H1 (cell line): ENCODE measurements around the gene FAM98C. TPM values are rescaled to one million over a fixed set of nuclear protein-coding genes. Genes with fewer than 3 reads are reported as not detected.

ENCODE experiments used
- CTCF ChIA-PET: fragments of 300-600 bp; sonication (Branson Sonifier 250); formaldehyde crosslinking; loops from one replicate; lab custom pipeline; 2021; ENCODE audit not compliant: partially characterized antibody; lab: Charles Lee
- POLR2A ChIA-PET: fragments of 300-600 bp; sonication (Branson Sonifier 250); formaldehyde crosslinking; loops from one replicate; lab custom pipeline; 2021; ENCODE audit warnings: inconsistent platforms; ENCODE audit not compliant: partially characterized antibody; lab: Charles Lee
- DNase-seq, 2 experiments: peaks; one replicate each; pipeline versions ENCODE4 v3.0.0 to v3.0.0-alpha.2; 2010 to 2022; ENCODE audit warnings: low spot score in 2 of 2, low read depth in 1 of 2, mixed read lengths in 1 of 2
- FAIRE-seq: peaks from 2 replicates; lab custom pipeline; 2011; peaks lifted over from hg19 to GRCh38; lab: Jason Lieb, UNC
- H2AFZ ChIP-seq: 2 replicates; pipeline ENCODE4 v1.8.1; 2012; ENCODE audit warnings: low read length, inconsistent platforms
- H2AK5ac ChIP-seq: 2 replicates; pipeline ENCODE4 v1.6.1; 2013; ENCODE audit warnings: low read depth, low read length
- H2BK120ac ChIP-seq: replicated peaks from 2 replicates; pipeline ENCODE3; 2013; ENCODE audit warnings: low read depth, low read length, inconsistent platforms
- H2BK12ac ChIP-seq: 2 replicates; pipeline ENCODE4 v1.6.1; 2013; ENCODE audit warnings: low read depth, low read length
- H2BK15ac ChIP-seq: 2 replicates; pipeline ENCODE4 v1.6.1; 2013; ENCODE audit warnings: low read length
- H2BK20ac ChIP-seq: 2 replicates; pipeline ENCODE4 v1.6.1; 2013; ENCODE audit warnings: low read length
- H2BK5ac ChIP-seq: 2 replicates; pipeline ENCODE4 v1.6.1; 2013; ENCODE audit warnings: low read depth, low read length
- H3K14ac ChIP-seq: 2 replicates; pipeline ENCODE4 v1.6.1; 2013; ENCODE audit warnings: inconsistent platforms; ENCODE audit not compliant: insufficient read length
- H3K18ac ChIP-seq: 2 replicates; pipeline ENCODE4 v1.6.1; 2013; ENCODE audit warnings: low read length; ENCODE audit errors: extremely low read depth
- H3K23ac ChIP-seq: 2 replicates; pipeline ENCODE4 v1.6.1; 2013; ENCODE audit warnings: inconsistent platforms; ENCODE audit not compliant: insufficient read length
- H3K23me2 ChIP-seq: 2 replicates; pipeline ENCODE4 v1.6.1; 2013; ENCODE audit warnings: low read depth, low read length
- H3K27ac ChIP-seq: 2 replicates; pipeline ENCODE4 v1.6.1; 2011; ENCODE audit warnings: low read depth, low read length, inconsistent platforms
- H3K27me3 ChIP-seq, 4 experiments: replicated peaks in 1 of 4; 1 replicate in 1 of 4; 2 replicates in 3 of 4; pipeline versions ENCODE4 v1.6.1 to v1.8.1; 2011 to 2013; ENCODE audit warnings: low read length in 3 of 4, mild to moderate bottlenecking in 3 of 4, inconsistent platforms in 2 of 4, mixed read lengths in 2 of 4, moderate library complexity in 1 of 4; ENCODE audit not compliant: control insufficient read depth in 3 of 4, insufficient read depth in 3 of 4; ENCODE audit errors: extremely low read depth in 1 of 4
- H3K36me3 ChIP-seq, 4 experiments: 2 replicates each; pipeline versions ENCODE4 v1.6.1 to v1.8.1; 2011 to 2013; ENCODE audit warnings: mild to moderate bottlenecking in 4 of 4, low read length in 3 of 4, moderate library complexity in 2 of 4, control low read depth in 1 of 4, inconsistent platforms in 1 of 4; ENCODE audit not compliant: insufficient read depth in 4 of 4, control insufficient read depth in 2 of 4
- H3K4ac ChIP-seq: replicated peaks from 2 replicates; pipeline ENCODE3; 2013; ENCODE audit warnings: low read length, low read depth, mixed read lengths, inconsistent platforms; ENCODE audit not compliant: insufficient read length
- H3K4me1 ChIP-seq, 4 experiments: replicated peaks in 1 of 4; 1 replicate in 1 of 4; 2 replicates in 3 of 4; pipeline versions ENCODE4 v1.6.1 to v1.8.1; 2011 to 2013; ENCODE audit warnings: low read length in 3 of 4, inconsistent platforms in 2 of 4, mixed read lengths in 1 of 4; ENCODE audit not compliant: insufficient read depth in 4 of 4, control insufficient read depth in 3 of 4
- H3K4me2 ChIP-seq, 2 experiments: 2 replicates each; pipeline versions ENCODE4 v1.6.1 to v1.8.1; 2011 to 2013; ENCODE audit warnings: low read depth in 2 of 2, low read length in 2 of 2, control low read depth in 1 of 2, inconsistent platforms in 1 of 2, mild to moderate bottlenecking in 1 of 2; ENCODE audit not compliant: insufficient read depth in 1 of 2
- H3K4me3 ChIP-seq, 4 experiments: fragments of 200-600, 300-600 bp in 1 of 4; sonication (generic), shearing (Covaris generic), sonication (Bioruptor Twin) in 1 of 4; 2 replicates each; pipeline versions ENCODE4 v1.5.1 to v1.8.1; 2011 to 2016; ENCODE audit warnings: low read length in 4 of 4, low read depth in 3 of 4, control low read depth in 2 of 4, inconsistent platforms in 2 of 4, mild to moderate bottlenecking in 2 of 4, mixed read lengths in 1 of 4, moderate library complexity in 1 of 4; ENCODE audit not compliant: insufficient read depth in 2 of 4; ENCODE audit errors: extremely low read depth in 1 of 4
- H3K56ac ChIP-seq: replicated peaks from 2 replicates; pipeline ENCODE3; 2013; ENCODE audit warnings: low read depth, mild to moderate bottlenecking, mixed read lengths, low read length, inconsistent platforms; ENCODE audit not compliant: insufficient read length
- H3K79me1 ChIP-seq: 2 replicates; pipeline ENCODE4 v1.6.1; 2013; ENCODE audit warnings: low read depth, low read length, control low read depth
- H3K79me2 ChIP-seq, 2 experiments: 2 replicates each; pipeline versions ENCODE4 v1.6.1 to v1.8.1; 2012 to 2013; ENCODE audit warnings: low read length in 2 of 2, mild to moderate bottlenecking in 2 of 2, inconsistent platforms in 1 of 2; ENCODE audit not compliant: insufficient read depth in 2 of 2, control insufficient read depth in 1 of 2
- H3K9ac ChIP-seq, 4 experiments: replicated peaks in 1 of 4; 1 replicate in 1 of 4; 2 replicates in 3 of 4; pipeline versions ENCODE4 v1.6.1 to v1.8.1; 2011 to 2013; ENCODE audit warnings: low read depth in 3 of 4, low read length in 3 of 4, control low read depth in 2 of 4, mild to moderate bottlenecking in 2 of 4, moderate library complexity in 2 of 4, inconsistent platforms in 1 of 4; ENCODE audit errors: extremely low read depth in 1 of 4
- H3K9me3 ChIP-seq, 2 experiments: 2 replicates each; pipeline versions ENCODE4 v1.6.1 to v1.8.1; 2012 to 2013; ENCODE audit warnings: mild to moderate bottlenecking in 2 of 2, moderate library complexity in 2 of 2, control low read depth in 1 of 2, inconsistent platforms in 1 of 2, low read depth in 1 of 2, low read length in 1 of 2, mixed read lengths in 1 of 2; ENCODE audit not compliant: insufficient read depth in 2 of 2
- H4K20me1 ChIP-seq, 2 experiments: replicated peaks in 1 of 2; 2 replicates each; pipeline versions ENCODE3 to v1.8.1; 2011 to 2013; ENCODE audit warnings: inconsistent platforms in 2 of 2, low read length in 2 of 2, mild to moderate bottlenecking in 1 of 2; ENCODE audit not compliant: insufficient read depth in 2 of 2, control insufficient read depth in 1 of 2
- H4K5ac ChIP-seq: 2 replicates; pipeline ENCODE4 v1.6.1; 2013; ENCODE audit warnings: low read length, low read depth, mixed read lengths, inconsistent platforms; ENCODE audit not compliant: insufficient read length
- H4K8ac ChIP-seq: 2 replicates; pipeline ENCODE4 v1.8.0; 2013; ENCODE audit warnings: mild to moderate bottlenecking, moderate library complexity, low read length, inconsistent platforms; ENCODE audit not compliant: insufficient read depth; ENCODE audit errors: extremely low read depth
- H4K91ac ChIP-seq: replicated peaks from 2 replicates; pipeline ENCODE3; 2013; ENCODE audit warnings: low read length, mixed read lengths, inconsistent platforms; ENCODE audit not compliant: insufficient read length
- GTF2F1 ChIP-seq: IDR thresholded peaks from 2 replicates; pipeline ENCODE4 v1.6.1; 2012; ENCODE audit warnings: low read depth, low read length, improper control_type of control experiment, borderline replicate concordance
- TEAD4 ChIP-seq: IDR thresholded peaks from 2 replicates; pipeline ENCODE4 v1.6.1; 2012; ENCODE audit warnings: low read depth, low read length, inconsistent platforms, mixed read lengths
- WGBS, 2 experiments: shearing (Covaris generic) in 1 of 2; methylation state at CpG; one replicate each; pipeline versions ENCODE4 v1.1.6 to v1.1.7; 2013 to 2015; ENCODE audit warnings: low lambda C conversion rate in 2 of 2, mixed read lengths in 2 of 2, inconsistent platforms in 1 of 2, low coverage in 1 of 2, missing lambda C conversion rate in 1 of 2; ENCODE audit not compliant: insufficient replicate concordance in 2 of 2, insufficient coverage in 1 of 2, insufficient read length in 1 of 2; ENCODE audit errors: extremely low coverage in 1 of 2, missing lambda C conversion rate in 1 of 2; 5-methylcytosine and 5-hydroxymethylcytosine counted together
- polyA plus RNA-seq, 7 experiments: library from polyadenylated mRNA; depleted of rRNA in 3 of 7; stranded (reverse) in 5 of 7; unstranded in 2 of 7; fragments of >200 nt in 5 of 7; fragments of 200-250 nt in 2 of 7; gene quantifications; 1 replicate in 5 of 7; 2 replicates in 1 of 7; 4 replicates in 1 of 7; pipeline versions ENCODE4 v1.2.1 to v1.2.3, GENCODE V29; 2011 to 2013; ENCODE audit warnings: missing spikeins in 2 of 7, mixed read lengths in 2 of 7
- total RNA-seq: library from RNA; stranded (reverse); fragmentation: NEBNext Ultra II Directional; extraction: Animal tissue kit (Norgen Biotek cat#: 25700); gene quantifications from 2 replicates; pipeline ENCODE4 v1.2.1, GENCODE V29; 2021

The FAM98C gene
- total and polyA plus RNA-seq, 2 of the 8 experiments (the other 6 are each of a cell fraction or from before 2014, with no cell fraction given) = 6.1 to 9.4 TPM

DNA sequence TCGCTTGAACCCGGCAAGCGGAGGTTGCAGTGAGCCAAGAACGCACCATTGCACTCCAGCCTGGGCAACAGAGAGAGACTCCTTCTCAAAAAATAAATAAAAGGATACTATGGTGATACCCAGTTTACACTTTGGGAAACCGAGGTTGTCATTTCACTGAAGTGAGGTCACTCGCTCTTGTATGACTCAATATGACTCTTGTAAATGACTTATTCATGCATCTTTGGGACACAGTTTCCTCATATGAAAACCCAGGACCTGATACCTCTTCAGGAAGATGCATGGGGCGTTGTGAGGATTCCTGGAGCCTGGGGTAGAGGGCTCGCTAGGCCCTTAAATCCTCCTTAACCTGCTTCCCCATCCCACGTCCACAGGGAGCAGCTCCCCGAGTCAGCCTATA lies 24.0 kb upstream of the FAM98C start:
- Histone ChIP-seq H2AFZ (no peak overlapping the region), H3K27me3 (no peaks in the 10 kb centered on the region), H2BK20ac (no peak overlapping the region), H3K4ac (no peak overlapping the region), H3K56ac (no peak overlapping the region), H3K23ac (no peak overlapping the region), H3K23me2 (peaks cover 7% of the 10 kb centered on the region; the same call in 1 of the 2 replicates), H4K20me1 (peaks cover 3 to 15% of the 10 kb centered on the region in 2 experiments), H2BK5ac (no peak overlapping the region), H3K4me3 (no peak overlapping the region), H3K9ac (no peak overlapping the region), H2BK12ac (no peak overlapping the region), H3K14ac (no peak overlapping the region), H2AK5ac (no peak overlapping the region), H2BK120ac (no peak overlapping the region), H2BK15ac (no peak overlapping the region), H4K8ac (no peak overlapping the region; the same call in 1 of the 2 replicates), H3K27ac (no peak overlapping the region), H3K4me1 (peaks cover 0 to 6% (median 2%) of the 10 kb centered on the region in 4 experiments; a peak in 3 of 7 replicates), H4K5ac (no peak overlapping the region), H3K9me3 (no peaks in the 10 kb centered on the region), H3K36me3 (peaks cover 14 to 25% (median 21%) of the 10 kb centered on the region in 4 experiments; a peak in 7 of 8 replicates), H3K18ac (no peak overlapping the region), H3K4me2 (no peak overlapping the region), H3K79me1 (peaks cover 14% of the 10 kb centered on the region), H3K79me2 (peaks cover 0 to 22% of the 10 kb centered on the region in 2 experiments; a peak in 2 of 4 replicates), H4K91ac (no peak overlapping the region)
- TF ChIP-seq TEAD4 (no peak), GTF2F1 (no peak)
- ChIA-PET CTCF (interaction anchor here (0.7 kb wide), 1 partner anchor 66 kb away, joined by 3 read pairs; no protein-coding TSS in a partner anchor), POLR2A (no interaction called here)
- no peak for DNase-seq
- no peak for FAIRE-seq
- WGBS, 2 experiments = 92% methylated on average over 10 of the region's 10 CpGs; no CpG with 5 or more reads in 1 of the 2 experiments
